ENCODE measurements around the gene SCIN.

- TF ChIP-seq TEAD4 (IDR thresholded peaks at IDR 0.05; ENCODE audit: borderline replicate concordance, insufficient read depth) (no peak), CTCF (IDR thresholded peaks at IDR 0.05) (no peak), POLR2AphosphoS5 (IDR thresholded peaks at IDR 0.05; ENCODE audit: low read depth, low read length) (no peak), NRF1 (IDR thresholded peaks at IDR 0.05; ENCODE audit: low read depth, low read length) (no peak), RAD21 (IDR thresholded peaks at IDR 0.05; ENCODE audit: low read length) (no peak), SMC3 (IDR thresholded peaks at IDR 0.05; ENCODE audit: low read depth, low read length) (no peak), YY1 (IDR thresholded peaks at IDR 0.05; ENCODE audit: low read depth) (no peak), TAF1 (IDR thresholded peaks at IDR 0.05; ENCODE audit: borderline replicate concordance, low read depth, low read length) (no peak), CHD2 (IDR thresholded peaks at IDR 0.05; ENCODE audit: low read length, partially characterized antibody) (no peak), NFIC (IDR thresholded peaks at IDR 0.05; ENCODE audit: borderline replicate concordance) (no peak)
These were observed 17.1 kb upstream of the SCIN start for GRCh38 chr7:12553416-12553815.

Measured in SK-N-SH (cell line).